ENCODE measurements around the gene TSEN2.

The TSEN2 gene

GRCh38 chr3:12486916-12487315, 2.6 kb downstream of the TSEN2 start:
- in situ Hi-C loops (cut with HindIII; ENCODE audit: low sequenced_read_pairs): no loop called here
- DNase-seq (ENCODE audit: low read depth, low spot score): no peak
- TF ChIP-seq CTCF (IDR thresholded peaks at IDR 0.05; ENCODE audit: low read depth, low read length): no peak

GRCh38 chr3:12487336-12487735, 3.1 kb downstream of the TSEN2 start:
- no peak for TF ChIP-seq CTCF (IDR thresholded peaks at IDR 0.05; ENCODE audit: low read depth, low read length)
- H3K4me3 ChIP-seq (ENCODE audit: low read depth, low read length): no peak overlapping the region
- no peak for DNase-seq (ENCODE audit: low read depth, low spot score)
- in situ Hi-C loops (cut with HindIII; ENCODE audit: low sequenced_read_pairs): no loop called here

More at GRCh38 chr3:12486916-12487315, 2.6 kb downstream of the TSEN2 start:
- H3K4me3 ChIP-seq (ENCODE audit: low read depth, low read length): no peak overlapping the region

- TF ChIP-seq CTCF (IDR thresholded peaks at IDR 0.05; ENCODE audit: low read depth, low read length): no peak
- in situ Hi-C loops (cut with HindIII; ENCODE audit: low sequenced_read_pairs): no loop called here
- H3K4me3 ChIP-seq (ENCODE audit: low read depth, low read length): no peak overlapping the region
- DNase-seq (ENCODE audit: low read depth, low spot score): no peak
Observed at GRCh38 chr3:12487786-12488185, 3.5 kb downstream of the TSEN2 start.

GRCh38 chr3:12489368-12489767, 5.1 kb downstream of the TSEN2 start:
- DNase-seq (ENCODE audit: low read depth, low spot score): no peak
- H3K4me3 ChIP-seq (ENCODE audit: low read depth, low read length): no peak overlapping the region
- no peak for TF ChIP-seq CTCF (IDR thresholded peaks at IDR 0.05; ENCODE audit: low read depth, low read length)
- in situ Hi-C loops (cut with HindIII; ENCODE audit: low sequenced_read_pairs): no loop called here

- DNase-seq (ENCODE audit: low read depth, low spot score): no peak
- no peak overlapping the region for H3K4me3 ChIP-seq (ENCODE audit: low read depth, low read length)
- no peak for TF ChIP-seq CTCF (IDR thresholded peaks at IDR 0.05; ENCODE audit: low read depth, low read length)
- in situ Hi-C loops (cut with HindIII; ENCODE audit: low sequenced_read_pairs): no loop called here
Observed at GRCh38 chr3:12489832-12490231, 5.6 kb downstream of the TSEN2 start.

GRCh38 chr3:12490547-12490946, 6.3 kb downstream of the TSEN2 start:
- no peak overlapping the region for H3K4me3 ChIP-seq (ENCODE audit: low read depth, low read length)
- in situ Hi-C loops (cut with HindIII; ENCODE audit: low sequenced_read_pairs): no loop called here
- no peak for DNase-seq (ENCODE audit: low read depth, low spot score)
- no peak for TF ChIP-seq CTCF (IDR thresholded peaks at IDR 0.05; ENCODE audit: low read depth, low read length)

Data from astrocyte of the spinal cord (primary cell).